SK-N-MC (cell line): ENCODE results near the gene GAP43.

Experiments
- EZH2 ChIP-seq: fragments of 200-600 bp; sonication (generic); IDR thresholded peaks from one replicate; pipeline ENCODE4 v1.6.1; 2017; ENCODE audit warnings: antibody characterized with exemption
- FOXP2 ChIP-seq: optimal IDR thresholded peaks from 2 replicates; pipeline ENCODE3; 2011; ENCODE audit warnings: mild to moderate bottlenecking, moderate library complexity; ENCODE audit not compliant: insufficient read depth; ENCODE audit errors: extremely low read length, control extremely low read depth
- POLR2AphosphoS5 ChIP-seq: IDR thresholded peaks from 2 replicates; pipeline ENCODE4 v1.6.1; 2012; ENCODE audit warnings: mild to moderate bottlenecking, low read depth, low read length, borderline replicate concordance

- TF ChIP-seq POLR2AphosphoS5 = no peak
- TF ChIP-seq EZH2 = no peak
- no peak for TF ChIP-seq FOXP2
Measured at GRCh38 chr3:115728013-115728412, 104.7 kb downstream of the GAP43 start.
